H54 (cell line): Measurements from ENCODE around the gene MAPRE3.

Source experiments
- DNase-seq: peaks from one replicate; pipeline ENCODE4 v3.0.0; 2011; ENCODE audit warnings: low spot score, mixed read lengths; ENCODE audit not compliant: insufficient read length
- FAIRE-seq: peaks from 3 replicates; lab custom pipeline; 2011; peaks lifted over from hg19 to GRCh38; lab: Jason Lieb, UNC
- POLR2A ChIP-seq: IDR thresholded peaks from 2 replicates; pipeline ENCODE4 v1.6.1; 2011; ENCODE audit warnings: low read depth, mild to moderate bottlenecking, low read length

Gene MAPRE3

DNA sequence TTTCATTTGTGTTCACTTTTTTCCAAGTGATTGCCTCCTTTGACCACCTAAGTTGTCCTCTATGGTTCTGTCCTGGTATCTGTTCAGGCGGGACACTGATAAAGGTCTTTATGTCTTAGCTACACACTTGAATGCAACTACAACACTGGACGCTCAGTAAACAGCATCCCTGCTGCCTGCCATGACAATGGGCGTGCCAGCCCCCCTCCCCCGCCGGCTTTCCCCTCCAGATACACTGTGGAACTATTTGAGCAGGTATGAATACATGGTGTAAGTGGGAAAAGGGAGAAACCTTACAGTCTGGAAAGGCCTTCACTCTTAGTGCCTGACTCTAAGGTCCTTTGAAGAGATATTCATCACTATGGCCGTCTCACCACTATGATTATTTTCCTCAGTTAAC is 86.7 kb downstream of the MAPRE3 start:
- no peak for TF ChIP-seq POLR2A
- FAIRE-seq = no peak

DNA sequence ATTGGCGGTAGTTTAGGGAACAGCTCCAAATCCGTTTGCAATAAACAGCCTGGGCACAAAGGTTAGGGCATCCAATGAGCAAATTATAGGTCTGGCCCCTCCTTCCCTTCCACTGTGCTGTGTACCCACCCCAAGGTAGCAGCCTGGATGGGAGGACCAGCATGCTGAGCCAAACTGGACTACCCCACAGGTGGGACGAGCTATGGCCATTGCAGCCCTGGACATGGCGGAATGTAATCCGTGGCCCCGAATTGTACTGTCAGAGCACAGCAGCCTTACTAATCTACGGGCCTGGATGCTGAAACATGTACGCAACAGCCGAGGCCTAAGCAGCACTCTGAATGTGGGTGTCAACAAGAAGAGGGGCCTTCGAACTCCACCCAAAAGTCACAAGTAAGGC is 87.8 kb downstream of the MAPRE3 start:
- TF ChIP-seq POLR2A = no peak
- DNase-seq (no peak), FAIRE-seq (no peak)

More for the DNA sequence above, 86.7 kb downstream of the MAPRE3 start:
- DNase-seq = no peak

DNA sequence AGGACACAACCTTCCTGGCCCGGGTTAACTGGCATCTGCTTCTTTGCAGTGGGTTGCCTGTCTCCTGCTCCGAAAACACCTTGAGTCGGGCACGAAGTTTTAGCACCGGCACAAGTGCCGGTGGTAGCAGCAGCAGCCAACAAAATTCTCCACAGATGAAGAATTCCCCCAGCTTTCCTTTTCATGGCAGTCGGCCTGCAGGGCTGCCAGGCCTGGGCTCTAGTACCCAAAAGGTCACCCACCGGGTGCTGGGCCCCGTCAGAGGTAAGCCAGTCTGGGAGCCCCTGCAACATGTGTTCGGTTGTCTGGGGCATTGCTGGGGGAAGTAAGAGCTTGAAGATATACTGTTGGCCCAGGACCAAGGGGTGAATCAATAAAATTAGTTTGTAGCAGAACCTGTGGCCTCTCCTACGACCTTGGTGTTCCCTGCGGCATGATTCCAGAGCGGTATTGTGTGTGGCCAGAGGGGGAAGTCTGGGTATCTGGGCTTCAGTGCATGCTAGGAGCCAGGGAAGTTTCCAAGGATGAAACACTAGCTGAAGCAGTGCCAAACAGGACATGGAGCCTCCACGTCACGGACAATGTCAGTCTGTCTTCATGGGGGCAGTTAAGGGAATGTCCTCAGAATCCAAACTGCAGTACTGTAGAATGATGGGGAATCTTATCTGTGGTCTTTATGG is 88.8 kb downstream of the MAPRE3 start:
- no peak for FAIRE-seq
- DNase-seq = no peak
- no peak for TF ChIP-seq POLR2A

GRCh38 chr2:27060323-27060722 is 89.9 kb downstream of the MAPRE3 start:
- FAIRE-seq (no peak), DNase-seq (no peak)
- TF ChIP-seq POLR2A = no peak

GRCh38 chr2:27065128-27065527 is 94.7 kb downstream of the MAPRE3 start:
- DNase-seq = no peak
- FAIRE-seq = no peak

DNA sequence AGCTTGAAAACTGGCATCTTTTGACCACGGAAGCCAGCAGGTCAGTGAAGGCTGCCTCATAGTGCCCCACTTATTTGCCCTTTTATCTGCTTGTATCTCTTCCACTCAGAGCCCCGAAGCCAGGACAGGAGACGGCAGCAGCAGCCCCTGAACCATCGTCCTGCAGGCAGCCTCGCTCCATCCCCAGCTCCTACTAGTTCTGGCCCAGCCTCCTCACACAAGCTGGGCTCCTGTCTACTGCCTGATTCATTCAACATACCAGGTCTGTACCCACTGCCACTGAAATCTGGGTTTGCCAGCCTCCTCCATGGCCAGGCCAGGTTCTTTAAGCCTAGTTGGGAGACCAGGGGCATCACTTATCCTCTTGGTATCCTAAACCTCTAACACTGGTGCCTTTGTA is 96.9 kb downstream of the MAPRE3 start:
- TF ChIP-seq POLR2A = no peak
- FAIRE-seq (no peak), DNase-seq (no peak)

More at GRCh38 chr2:27065128-27065527, 94.7 kb downstream of the MAPRE3 start:
- TF ChIP-seq POLR2A = no peak

GRCh38 chr2:27069436-27069835 is 99.0 kb downstream of the MAPRE3 start:
- TF ChIP-seq POLR2A = no peak
- FAIRE-seq (no peak), DNase-seq (no peak)

DNA sequence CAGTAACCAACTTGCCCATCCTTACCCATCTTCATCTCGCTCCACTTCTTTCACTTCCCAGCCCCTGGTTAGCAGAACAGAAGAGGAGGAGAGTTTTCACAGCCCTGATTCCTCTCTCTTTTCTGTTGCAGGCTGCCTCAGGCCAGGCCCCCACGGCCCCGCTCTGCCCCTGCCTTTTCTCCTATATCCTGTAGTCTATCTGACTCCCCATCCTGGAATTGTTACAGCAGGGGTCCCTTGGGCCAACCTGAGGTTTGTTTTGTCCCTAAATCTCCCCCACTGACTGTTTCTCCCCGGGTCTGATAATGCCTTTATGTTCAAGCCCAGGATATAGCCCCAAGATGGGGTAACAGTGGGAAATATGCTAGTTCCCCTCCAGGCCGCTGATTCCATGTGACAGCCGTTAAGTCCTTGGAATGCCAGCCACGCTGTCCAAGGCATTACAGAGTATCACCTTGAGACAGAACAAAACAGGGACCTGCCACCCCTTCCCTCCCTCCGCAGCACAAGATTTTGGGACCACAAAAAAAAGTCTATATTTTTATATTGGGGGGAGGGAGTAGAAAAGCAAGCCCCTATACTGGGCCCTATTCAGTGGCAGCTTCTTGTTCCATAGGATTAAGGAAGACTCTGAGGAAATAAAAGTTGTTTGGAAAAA is 99.7 kb downstream of the MAPRE3 start:
- FAIRE-seq = no peak
- DNase-seq = no peak
- TF ChIP-seq POLR2A = no peak

DNA sequence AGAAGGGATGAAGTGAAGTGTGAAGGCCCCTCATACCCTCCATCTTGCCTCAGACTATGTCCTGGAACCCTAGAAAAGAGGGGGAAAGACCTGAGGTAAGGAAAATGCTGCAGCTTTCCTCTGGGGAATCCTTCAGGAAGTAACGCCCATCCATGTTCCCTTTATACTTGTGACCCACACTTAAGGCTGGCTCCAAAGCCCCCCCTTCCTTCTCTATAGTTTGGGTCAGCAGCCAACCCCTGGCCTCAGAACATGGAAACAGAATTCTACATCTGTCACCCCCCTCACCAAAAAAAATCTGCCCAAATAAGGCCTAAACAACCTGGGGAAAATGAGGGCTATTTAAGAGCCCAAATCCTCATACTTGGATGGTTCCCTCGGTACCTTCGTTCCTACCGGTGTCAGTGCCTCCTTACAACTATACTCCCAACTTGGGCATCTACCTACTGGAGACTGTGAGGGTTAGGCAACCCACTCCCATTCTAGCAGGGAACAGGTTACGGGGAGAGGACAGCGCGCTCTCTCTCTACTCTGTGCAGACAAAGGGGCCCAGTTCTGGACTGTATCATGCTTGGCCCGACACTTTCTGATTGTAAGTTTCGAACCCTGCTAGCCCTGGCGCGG is 100.3 kb downstream of the MAPRE3 start:
- TF ChIP-seq POLR2A = no peak
- FAIRE-seq (no peak), DNase-seq (no peak)

- peak; percentile 75 for TF ChIP-seq POLR2A
- DNase-seq (peak; percentile 96), FAIRE-seq (no peak)
Observed at GRCh38 chr2:27071277-27071989, 101.0 kb downstream of the MAPRE3 start, which contains the start of gene OST4. OST4 (minus strand) TSS chr2:27071654.

DNA sequence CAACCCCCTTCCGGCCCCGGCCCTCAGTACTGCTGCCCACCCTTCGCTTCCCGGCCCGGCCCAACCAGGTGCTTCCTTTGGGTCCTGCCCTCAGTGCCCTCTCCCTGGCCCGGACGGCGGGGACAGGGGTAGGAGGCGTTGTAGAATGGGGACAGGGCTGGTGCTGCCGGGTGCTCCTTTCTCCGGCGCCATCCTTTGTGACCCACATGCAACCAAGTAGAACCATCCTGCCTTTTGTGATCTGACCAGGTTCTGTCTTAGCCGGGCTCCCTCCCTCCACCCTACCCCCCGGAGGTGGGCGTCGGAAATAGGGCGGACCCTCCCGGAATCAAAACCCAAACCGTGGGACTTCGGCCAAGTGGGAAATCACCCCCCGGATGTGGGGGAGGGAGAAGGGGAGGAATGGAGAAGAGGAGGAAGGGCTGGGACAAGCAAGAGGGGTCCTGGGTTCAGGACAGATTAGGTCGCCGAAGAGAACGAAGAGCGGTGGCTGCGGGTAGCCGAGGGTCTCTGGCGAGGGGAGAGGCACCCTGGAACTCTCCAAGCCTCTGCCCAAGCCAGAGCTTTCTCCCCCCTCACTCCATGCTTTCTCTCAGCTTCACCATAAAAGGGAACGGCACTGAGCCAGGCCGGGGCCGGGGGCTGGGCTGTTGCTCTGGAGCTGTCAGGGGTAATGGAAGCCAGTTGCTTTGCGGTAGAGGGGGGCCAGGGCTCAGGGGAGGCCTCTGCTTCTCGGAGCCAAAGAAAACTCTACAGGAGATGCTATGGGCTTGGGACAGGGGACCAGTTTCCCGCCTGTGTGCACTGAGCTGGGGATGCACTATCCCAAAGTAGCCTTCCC is 101.8 kb downstream of the MAPRE3 start:
- no peak for TF ChIP-seq POLR2A
- FAIRE-seq (no peak), DNase-seq (no peak)

- FAIRE-seq = no peak
- no peak for TF ChIP-seq POLR2A
- DNase-seq = no peak
Observed at GRCh38 chr2:27072920-27073319, 102.5 kb downstream of the MAPRE3 start.

GRCh38 chr2:27073782-27074181 is 103.3 kb downstream of the MAPRE3 start:
- FAIRE-seq (no peak), DNase-seq (no peak)
- no peak for TF ChIP-seq POLR2A
